Sigmoid colon (tissue), 4 donors: Measurements from ENCODE around the gene NAE1.

Experiments
- CTCF ChIP-seq, 4 experiments: fragments of 450-650 bp in 3 of 4; fragments of 200-600 bp in 1 of 4; IDR thresholded peaks; one replicate each; pipeline ENCODE4 v1.5.1; 2016 to 2019; ENCODE audit warnings: antibody characterized with exemption in 4 of 4, mild to moderate bottlenecking in 3 of 4, moderate library complexity in 2 of 4
- POLR2AphosphoS5 ChIP-seq, 4 donors: sonication (generic); formaldehyde crosslinking; IDR thresholded peaks; one replicate each; pipeline ENCODE4 v1.6.1; 2017; ENCODE audit warnings: antibody characterized with exemption in 4 of 4

- TF ChIP-seq CTCF (IDR thresholded peaks at IDR 0.05) (no peak), POLR2AphosphoS5 (IDR thresholded peaks at IDR 0.05) (no peak)
Observed at GRCh38 chr16:66814734-66815133, 16.0 kb downstream of the NAE1 start.
